RWPE1 (cell line): ENCODE results near the gene B3GNT9.

Experiments used
- CTCF ChIA-PET: fragments of 350-600 bp; sonication (Branson Sonifier 250); formaldehyde crosslinking; extraction: SDS; loops from one replicate; lab custom pipeline; 2021; lab: Yijun Ruan, JAX
- POLR2A ChIA-PET: fragments of 400-600 bp; formaldehyde crosslinking; extraction: SDS; loops from one replicate; lab custom pipeline; 2020; ENCODE audit warnings: antibody characterized with exemption; ENCODE audit not compliant: low non-redundant PET; lab: Yijun Ruan, JAX
- DNase-seq: peaks from one replicate; pipeline ENCODE4 v3.0.0; 2012; ENCODE audit warnings: low spot score
- H3K27ac ChIP-seq: fragments of 450-650 bp; 2 replicates; pipeline ENCODE4 v1.5.1; 2017
- CTCF ChIP-seq: fragments of 450-650 bp; conservative IDR thresholded peaks from 2 replicates; pipeline ENCODE4 v1.5.1; 2017; ENCODE audit warnings: low read depth, mild to moderate bottlenecking

The B3GNT9 gene

GRCh38 chr16:67177743-67178699, 27.2 kb upstream of the B3GNT9 start:
- POLR2A ChIA-PET = interaction anchor here (0.6 kb wide), 1 partner anchor 20 kb away, joined by 3 read pairs; no protein-coding TSS in a partner anchor
- no peak for TF ChIP-seq CTCF
- peak overlapping the region; percentile 98 for H3K27ac ChIP-seq
- CTCF ChIA-PET = interaction anchor here (0.5 to 2.0 kb wide), 6 partner anchors 21 to 252 kb away, joined by 3 to 8 read pairs (median 4); partner anchors contain the start of gene ELMO3
- DNase-seq = peak; percentile 95

GRCh38 chr16:67176662-67177061, 25.9 kb upstream of the B3GNT9 start:
- peak overlapping the region; percentile 98 for H3K27ac ChIP-seq
- no peak for TF ChIP-seq CTCF
- DNase-seq = no peak
- CTCF ChIA-PET = interaction anchor here (2.0 kb wide), 2 partner anchors 8 to 21 kb away, joined by 8 to 9 read pairs; no protein-coding TSS in a partner anchor
- POLR2A ChIA-PET = no interaction called here

- no peak for TF ChIP-seq CTCF
- H3K27ac ChIP-seq = peak overlapping the region; percentile 98
- POLR2A ChIA-PET = interaction anchor here (1.4 kb wide), 1 partner anchor 11 kb away, joined by 6 read pairs; no protein-coding TSS in a partner anchor
- DNase-seq = no peak
- CTCF ChIA-PET = interaction anchor here (0.6 to 2.0 kb wide), 6 partner anchors 10 to 158 kb away, joined by 3 to 9 read pairs (median 5); no protein-coding TSS in a partner anchor
Observed at GRCh38 chr16:67174706-67175231, 24.0 kb upstream of the B3GNT9 start.

GRCh38 chr16:67173808-67174705, 23.3 kb upstream of the B3GNT9 start:
- DNase-seq = peak; percentile 83
- CTCF ChIA-PET = interaction anchor here (0.6 to 1.9 kb wide), 5 partner anchors 11 to 157 kb away, joined by 3 to 5 read pairs (median 5); no protein-coding TSS in a partner anchor
- POLR2A ChIA-PET = interaction anchor here (1.4 kb wide), 1 partner anchor 11 kb away, joined by 6 read pairs; no protein-coding TSS in a partner anchor
- TF ChIP-seq CTCF = peak; percentile 16; the same call in 1 of the 2 replicates
- peak overlapping the region; percentile 98 for H3K27ac ChIP-seq

- ChIA-PET POLR2A (no interaction called here), CTCF (interaction anchor here (1.9 kb wide), 1 partner anchor 18 kb away, joined by 5 read pairs; no protein-coding TSS in a partner anchor)
- peak overlapping the region; percentile 98 for H3K27ac ChIP-seq
Observed at GRCh38 chr16:67173323-67173722, 22.5 kb upstream of the B3GNT9 start.

More at GRCh38 chr16:67173323-67173722, 22.5 kb upstream of the B3GNT9 start:
- no peak for DNase-seq
- TF ChIP-seq CTCF = no peak
